ENCODE data around the gene UNKL. TPM values are rescaled to one million over a fixed set of nuclear protein-coding genes. Genes with fewer than 3 reads are reported as not detected.

Gene UNKL
- total and polyA plus RNA-seq, 2 of the 8 experiments (the other 6 are each of a cell fraction or from before 2014, with no cell fraction given) = 25.1 to 31.8 TPM

DNA sequence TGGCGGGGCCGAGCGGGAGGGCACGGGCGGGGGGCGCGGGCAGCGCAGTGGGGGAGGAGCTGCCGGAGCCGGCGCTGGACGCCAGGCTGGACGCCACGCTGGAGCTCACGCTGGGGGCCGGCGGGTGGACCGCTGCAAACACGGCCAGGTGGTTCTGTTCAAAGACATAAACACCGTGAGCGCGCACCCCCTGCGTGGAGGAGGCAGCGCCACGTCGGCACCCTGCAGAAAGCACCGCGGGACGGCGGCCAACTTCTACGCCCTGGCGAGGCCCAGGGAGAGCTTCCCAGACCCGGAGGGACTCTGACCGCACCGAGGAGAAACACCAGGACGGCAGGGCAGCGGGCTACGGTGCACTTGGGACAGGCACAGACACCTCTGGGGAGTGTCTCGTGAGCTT is 29.3 kb downstream of the UNKL start:
- no peaks in the 10 kb centered on the region for H3K79me1 ChIP-seq (ENCODE audit: low read depth, low read length)
- ChIA-PET CTCF (ENCODE audit: partially characterized antibody) (interaction anchor here (4.0 kb wide), 1 partner anchor 21 kb away, joined by 18 read pairs; no protein-coding TSS in a partner anchor), POLR2A (ENCODE audit: partially characterized antibody) (interaction anchor here (1.0 to 1.6 kb wide), 2 partner anchors 13 to 17 kb away, joined by 3 to 6 read pairs; no protein-coding TSS in a partner anchor)
- no peaks in the 10 kb centered on the region for H3K27me3 ChIP-seq (replicated peaks in 1 of 4; ENCODE audit: control insufficient read depth in 3 of 4, extremely low read depth in 1 of 4, insufficient read depth in 3 of 4, low read length in 3 of 4)
- H3K27ac ChIP-seq (ENCODE audit: low read depth, low read length) = no peak overlapping the region
- H3K56ac ChIP-seq (replicated peaks; ENCODE audit: insufficient read length, low read depth, low read length) = no peak overlapping the region
- no peak overlapping the region for H2AFZ ChIP-seq (ENCODE audit: low read length)
- DNase-seq (ENCODE audit: low read depth in 1 of 2, low spot score in 2 of 2) (no peak), FAIRE-seq (no peak)
- no peak overlapping the region for H4K8ac ChIP-seq (ENCODE audit: extremely low read depth, insufficient read depth, low read length)
- H2BK5ac ChIP-seq (ENCODE audit: low read depth, low read length) = no peak overlapping the region
- no peak overlapping the region for H3K4me2 ChIP-seq (ENCODE audit: insufficient read depth in 1 of 2, low read depth in 2 of 2, low read length in 2 of 2)
- 89% methylated on average over 4 of the region's 39 CpGs; no CpG with 5 or more reads in 1 of the 2 experiments for WGBS, 2 experiments (ENCODE audit: extremely low coverage in 1 of 2, insufficient coverage in 1 of 2, insufficient read length in 1 of 2, insufficient replicate concordance in 2 of 2, low coverage in 1 of 2, low lambda C conversion rate in 2 of 2, missing lambda C conversion rate in 1 of 2)
- no peak overlapping the region for H4K5ac ChIP-seq (ENCODE audit: insufficient read length, low read depth, low read length)
- no peak overlapping the region for H3K23ac ChIP-seq (ENCODE audit: insufficient read length)
- H3K4me3 ChIP-seq (ENCODE audit: extremely low read depth in 1 of 4, insufficient read depth in 2 of 4, low read depth in 3 of 4, low read length in 4 of 4) = no peak overlapping the region
- H3K4ac ChIP-seq (replicated peaks; ENCODE audit: insufficient read length, low read depth, low read length) = no peak overlapping the region
- H3K23me2 ChIP-seq (ENCODE audit: low read depth, low read length) = no peaks in the 10 kb centered on the region
- no peak overlapping the region for H2BK12ac ChIP-seq (ENCODE audit: low read depth, low read length)
- peaks cover 0 to under 1% (median 0%) of the 10 kb centered on the region in 4 experiments; a peak in 3 of 8 replicates for H3K36me3 ChIP-seq (ENCODE audit: control insufficient read depth in 2 of 4, insufficient read depth in 4 of 4, low read length in 3 of 4)
- H4K91ac ChIP-seq (replicated peaks; ENCODE audit: insufficient read length, low read length) = no peak overlapping the region
- H3K79me2 ChIP-seq (ENCODE audit: control insufficient read depth in 1 of 2, insufficient read depth in 2 of 2, low read length in 2 of 2) = no peaks in the 10 kb centered on the region
- H2BK120ac ChIP-seq (replicated peaks; ENCODE audit: low read depth, low read length) = no peak overlapping the region
- peaks cover 0 to 2% of the 10 kb centered on the region in 2 experiments for H4K20me1 ChIP-seq (replicated peaks in 1 of 2; ENCODE audit: control insufficient read depth in 1 of 2, insufficient read depth in 2 of 2, low read length in 2 of 2)
- no peak overlapping the region for H3K18ac ChIP-seq (ENCODE audit: extremely low read depth, low read length)
- no peaks in the 10 kb centered on the region for H3K9me3 ChIP-seq (ENCODE audit: insufficient read depth in 2 of 2, low read depth in 1 of 2, low read length in 1 of 2)
- no peak overlapping the region for H2BK20ac ChIP-seq (ENCODE audit: low read length)
- no peak overlapping the region for H2AK5ac ChIP-seq (ENCODE audit: low read depth, low read length)
- peaks cover 0 to 1% (median under 1%) of the 10 kb centered on the region in 4 experiments; a peak in 4 of 7 replicates for H3K4me1 ChIP-seq (replicated peaks in 1 of 4; ENCODE audit: control insufficient read depth in 3 of 4, insufficient read depth in 4 of 4, low read length in 3 of 4)
- no peak overlapping the region for H3K9ac ChIP-seq (replicated peaks in 1 of 4; ENCODE audit: extremely low read depth in 1 of 4, low read depth in 3 of 4, low read length in 3 of 4)
- H2BK15ac ChIP-seq (ENCODE audit: low read length) = no peak overlapping the region
- H3K14ac ChIP-seq (ENCODE audit: insufficient read length) = no peak overlapping the region
- no peak for TF ChIP-seq RNF2 (IDR thresholded peaks at IDR 0.05; ENCODE audit: borderline replicate concordance, low read depth, low read length, missing control alignments, poor library complexity, severe bottlenecking)
- TF ChIP-seq SIRT6 (IDR thresholded peaks at IDR 0.05; ENCODE audit: low read length) = no peak
- TF ChIP-seq, protein P1, sequence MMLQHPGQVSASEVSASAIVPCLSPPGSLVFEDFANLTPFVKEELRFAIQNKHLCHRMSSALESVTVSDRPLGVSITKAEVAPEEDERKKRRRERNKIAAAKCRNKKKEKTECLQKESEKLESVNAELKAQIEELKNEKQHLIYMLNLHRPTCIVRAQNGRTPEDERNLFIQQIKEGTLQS (IDR thresholded peaks at IDR 0.05; ENCODE audit: insufficient read depth, low read depth, low read length) = no peak
- TF ChIP-seq TBP (IDR thresholded peaks at IDR 0.05; ENCODE audit: low read depth, low read length) = no peak
